T-helper 2 cell treated with Interferon-gamma antibody and Interleukin-4, amounts not matched to agents 5 μg/mL and 100 μg/mL, for 36 hours (primary cell): ENCODE data around the gene AHRR.
"Not testable (repeated sequence)": the region's sequence is repeated elsewhere in the genome, so short reads cannot be mapped to it uniquely, and the experiment has no call there.

Experiments used
- DNase-seq: peaks from one replicate; pipeline ENCODE4 v3.0.0; 2021; ENCODE audit warnings: low spot score
- H3K27ac Mint-ChIP-seq: one replicate; pipeline ENCODE4 v1.8.0; 2021; ENCODE audit warnings: mild to moderate bottlenecking, mixed read lengths
- H3K27me3 Mint-ChIP-seq: one replicate; pipeline ENCODE4 v1.8.0; 2021; ENCODE audit warnings: low read depth, mixed read lengths
- H3K36me3 Mint-ChIP-seq: one replicate; pipeline ENCODE4 v1.8.0; 2021; ENCODE audit warnings: low read depth, mixed read lengths
- H3K4me1 Mint-ChIP-seq: one replicate; pipeline ENCODE4 v1.8.0; 2021; ENCODE audit warnings: low read depth, mixed read lengths
- H3K4me3 Mint-ChIP-seq: one replicate; pipeline ENCODE4 v1.8.0; 2022; ENCODE audit warnings: mild to moderate bottlenecking, moderate library complexity, mixed read lengths
- H3K9me3 Mint-ChIP-seq: one replicate; pipeline ENCODE4 v1.8.0; 2021; ENCODE audit warnings: mixed read lengths

The AHRR gene

GRCh38 chr5:321230-321725, at the start of gene AHRR:
AHRR (plus strand) TSS chr5:321714; CDS start chr5:343903, 22,189 bp downstream.
- Mint-ChIP-seq H3K27ac (peak within 1 kb of the TSS; percentile 71), H3K36me3 (peaks cover 24% of the 10 kb centered on the region), H3K4me3 (peak within 1 kb of the TSS; percentile 86), H3K4me1 (peaks cover 18% of the 10 kb centered on the region), H3K27me3 (peaks cover 5% of the 10 kb centered on the region), H3K9me3 (no peaks in the 10 kb centered on the region)
- peak; percentile 77 for DNase-seq

GRCh38 chr5:271828-272167, 49.7 kb upstream of the AHRR start:
- H3K36me3 Mint-ChIP-seq, result peaks cover 28% of the 10 kb centered on the region
- H3K4me3 Mint-ChIP-seq, result peak overlapping the region; percentile 92
- peaks cover 28% of the 10 kb centered on the region for H3K4me1 Mint-ChIP-seq

GRCh38 chr5:273091-273490, 48.4 kb upstream of the AHRR start:
- not testable (repeated sequence) for H3K27me3 Mint-ChIP-seq, H3K9me3 Mint-ChIP-seq, DNase-seq
- peak overlapping the region; percentile 92 for H3K4me3 Mint-ChIP-seq
- H3K4me1 Mint-ChIP-seq, result peaks cover 28% of the 10 kb centered on the region
- peaks cover 29% of the 10 kb centered on the region for H3K36me3 Mint-ChIP-seq
- H3K27ac Mint-ChIP-seq, result peak overlapping the region; percentile 71

More at GRCh38 chr5:271828-272167, 49.7 kb upstream of the AHRR start:
- peak overlapping the region; percentile 83 for H3K27ac Mint-ChIP-seq
- not testable (repeated sequence) for DNase-seq, H3K27me3 Mint-ChIP-seq, H3K9me3 Mint-ChIP-seq

GRCh38 chr5:273491-273890, 48.0 kb upstream of the AHRR start:
- Mint-ChIP-seq H3K27ac (peak overlapping the region; percentile 71), H3K4me3 (peak overlapping the region; percentile 92), H3K36me3 (peaks cover 30% of the 10 kb centered on the region), H3K4me1 (peaks cover 28% of the 10 kb centered on the region)
- not testable (repeated sequence) for H3K27me3 Mint-ChIP-seq, H3K9me3 Mint-ChIP-seq, DNase-seq

- DNase-seq, H3K9me3 Mint-ChIP-seq, H3K27ac Mint-ChIP-seq, H3K27me3 Mint-ChIP-seq, H3K4me3 Mint-ChIP-seq: not testable (repeated sequence)
- Mint-ChIP-seq H3K4me1 (peaks cover 30% of the 10 kb centered on the region), H3K36me3 (peaks cover 29% of the 10 kb centered on the region)
Observed at GRCh38 chr5:274346-274745, 47.2 kb upstream of the AHRR start.

GRCh38 chr5:278646-279045, 42.9 kb upstream of the AHRR start:
- peaks cover 32% of the 10 kb centered on the region for H3K36me3 Mint-ChIP-seq
- H3K4me3 Mint-ChIP-seq, result no peak overlapping the region
- H3K9me3 Mint-ChIP-seq, result no peaks in the 10 kb centered on the region
- H3K27ac Mint-ChIP-seq, result no peak overlapping the region
- H3K4me1 Mint-ChIP-seq, result peaks cover 16% of the 10 kb centered on the region
- no peaks in the 10 kb centered on the region for H3K27me3 Mint-ChIP-seq
- no peak for DNase-seq

- not testable (repeated sequence) for H3K27me3 Mint-ChIP-seq, H3K4me3 Mint-ChIP-seq, H3K9me3 Mint-ChIP-seq, DNase-seq, H3K27ac Mint-ChIP-seq
- Mint-ChIP-seq H3K36me3 (peaks cover 32% of the 10 kb centered on the region), H3K4me1 (peaks cover 13% of the 10 kb centered on the region)
Observed at GRCh38 chr5:279051-279665, 42.4 kb upstream of the AHRR start.

- Mint-ChIP-seq H3K4me1 (peaks cover 11% of the 10 kb centered on the region), H3K27me3 (no peaks in the 10 kb centered on the region), H3K36me3 (peaks cover 39% of the 10 kb centered on the region), H3K27ac (no peak overlapping the region), H3K9me3 (no peaks in the 10 kb centered on the region), H3K4me3 (no peak overlapping the region)
- DNase-seq, result no peak
Observed at GRCh38 chr5:285991-286557, 35.4 kb upstream of the AHRR start.

- not testable (repeated sequence) for H3K9me3 Mint-ChIP-seq
- peaks cover 37% of the 10 kb centered on the region for H3K36me3 Mint-ChIP-seq
Observed at GRCh38 chr5:290200-290599, 31.3 kb upstream of the AHRR start.

GRCh38 chr5:291345-291744, 30.2 kb upstream of the AHRR start:
- not testable (repeated sequence) for H3K4me3 Mint-ChIP-seq, H3K9me3 Mint-ChIP-seq, DNase-seq, H3K27ac Mint-ChIP-seq, H3K27me3 Mint-ChIP-seq
- Mint-ChIP-seq H3K36me3 (peaks cover 33% of the 10 kb centered on the region), H3K4me1 (peaks cover 11% of the 10 kb centered on the region)

More at GRCh38 chr5:290200-290599, 31.3 kb upstream of the AHRR start:
- not testable (repeated sequence) for H3K27ac Mint-ChIP-seq, H3K4me3 Mint-ChIP-seq, H3K27me3 Mint-ChIP-seq, DNase-seq
- H3K4me1 Mint-ChIP-seq, result peaks cover 11% of the 10 kb centered on the region

GRCh38 chr5:294788-295187, 26.7 kb upstream of the AHRR start:
- Mint-ChIP-seq H3K4me1 (peaks cover 22% of the 10 kb centered on the region), H3K36me3 (peaks cover 31% of the 10 kb centered on the region)
- not testable (repeated sequence) for H3K9me3 Mint-ChIP-seq, DNase-seq, H3K27ac Mint-ChIP-seq, H3K4me3 Mint-ChIP-seq, H3K27me3 Mint-ChIP-seq

- Mint-ChIP-seq H3K4me3 (peak overlapping the region; percentile 42), H3K36me3 (peaks cover 27% of the 10 kb centered on the region), H3K4me1 (peaks cover 21% of the 10 kb centered on the region)
- H3K27me3 Mint-ChIP-seq, H3K27ac Mint-ChIP-seq, H3K9me3 Mint-ChIP-seq, DNase-seq: not testable (repeated sequence)
Observed at GRCh38 chr5:296207-296606, 25.3 kb upstream of the AHRR start.

GRCh38 chr5:296954-297353, 24.6 kb upstream of the AHRR start:
- peaks cover 19% of the 10 kb centered on the region for H3K4me1 Mint-ChIP-seq
- not testable (repeated sequence) for H3K9me3 Mint-ChIP-seq, H3K27me3 Mint-ChIP-seq, H3K27ac Mint-ChIP-seq
- H3K4me3 Mint-ChIP-seq, result peak overlapping the region; percentile 43
- DNase-seq, result peak; percentile 29
- peaks cover 19% of the 10 kb centered on the region for H3K36me3 Mint-ChIP-seq

GRCh38 chr5:297448-297847, 24.1 kb upstream of the AHRR start:
- Mint-ChIP-seq H3K36me3 (peaks cover 15% of the 10 kb centered on the region), H3K4me3 (peak overlapping the region; percentile 18), H3K4me1 (peaks cover 19% of the 10 kb centered on the region)
- H3K27me3 Mint-ChIP-seq, DNase-seq, H3K27ac Mint-ChIP-seq, H3K9me3 Mint-ChIP-seq: not testable (repeated sequence)
